PC-3 (cell line): ENCODE measurements around the gene HLA-DPA1. TPM values are rescaled to one million over a fixed set of nuclear protein-coding genes. Genes with fewer than 3 reads are reported as not detected.

Source experiments
- ATAC-seq: fragments of 200-7000 bp; cut with Tn5 transposase; 2 replicates; pipeline ENCODE4 v1.9.1; 2020; ENCODE audit warnings: mild to moderate bottlenecking, moderate library complexity
- BruUV-seq: library from RNA; stranded (reverse); fragments of 400-500 nt; replicated peaks from 2 replicates; lab custom pipeline; 2021; lab: Mats Ljungman, UMichigan
- CTCF ChIA-PET: fragments of 300-600 bp; sonication (Branson Sonifier 250); formaldehyde crosslinking; loops from one replicate; lab custom pipeline; 2022; ENCODE audit warnings: antibody characterized with exemption; lab: Charles Lee
- POLR2A ChIA-PET: fragments of 300-600 bp; sonication (Branson Sonifier 250); formaldehyde crosslinking; loops from one replicate; lab custom pipeline; 2022; ENCODE audit warnings: antibody characterized with exemption; ENCODE audit not compliant: unreplicated experiment; lab: Charles Lee
- DNase-seq: peaks from one replicate; pipeline ENCODE4 v3.0.0-alpha.2; 2015
- H2AFZ ChIP-seq: fragments of 300-600 bp; sonication (generic); 2 replicates; pipeline ENCODE4 v1.6.0; 2016; ENCODE audit warnings: antibody characterized with exemption, low read length
- H3F3A ChIP-seq: fragments of 300-600 bp; sonication (generic); one replicate; pipeline ENCODE4 v1.6.0; 2017; ENCODE audit warnings: antibody characterized with exemption, low read length, control low read depth, mild to moderate bottlenecking; ENCODE audit not compliant: unreplicated experiment
- H3K27ac ChIP-seq: fragments of 300-600 bp; sonication (generic); 2 replicates; pipeline ENCODE4 v1.5.1; 2016; ENCODE audit warnings: mild to moderate bottlenecking, low read length
- H3K27me3 ChIP-seq: fragments of 300-600 bp; sonication (generic); 2 replicates; pipeline ENCODE4 v1.6.1; 2016; ENCODE audit warnings: low read length, mixed read lengths
- H3K36me3 ChIP-seq: fragments of 300-600 bp; sonication (generic); 2 replicates; pipeline ENCODE4 v1.6.1; 2016; ENCODE audit warnings: low read depth, mixed run types, low read length, mixed read lengths
- H3K4me1 ChIP-seq: fragments of 300-600 bp; sonication (generic); 2 replicates; pipeline ENCODE4 v1.5.1; 2016; ENCODE audit warnings: low read length; ENCODE audit not compliant: insufficient read depth
- H3K4me2 ChIP-seq: fragments of 300-600 bp; sonication (generic); 2 replicates; pipeline ENCODE4 v1.6.0; 2016; ENCODE audit warnings: low read length
- H3K4me3 ChIP-seq: fragments of 300-600 bp; sonication (generic); 2 replicates; pipeline ENCODE4 v1.5.1; 2016; ENCODE audit warnings: mild to moderate bottlenecking, low read length, mixed read lengths
- H3K79me2 ChIP-seq: fragments of 300-600 bp; sonication (generic); 2 replicates; pipeline ENCODE4 v1.6.1; 2017; ENCODE audit warnings: low read length, mixed read lengths
- H3K9ac ChIP-seq: fragments of 300-600 bp; sonication (generic); 2 replicates; pipeline ENCODE4 v1.6.0; 2016; ENCODE audit warnings: mild to moderate bottlenecking, low read length
- H3K9me2 ChIP-seq: fragments of 300-600 bp; sonication (generic); replicated peaks from 2 replicates; pipeline ENCODE4 v1.6.1; 2016; ENCODE audit warnings: mixed run types, low read length, mixed read lengths
- H3K9me3 ChIP-seq: fragments of 300-600 bp; sonication (generic); 2 replicates; pipeline ENCODE4 v1.6.1; 2016; ENCODE audit warnings: low read length, mixed read lengths
- H4K20me1 ChIP-seq: fragments of 300-600 bp; sonication (generic); 2 replicates; pipeline ENCODE4 v1.6.1; 2016; ENCODE audit warnings: low read length, mixed read lengths
- EZH2 ChIP-seq: fragments of 300-600 bp; sonication (generic); IDR thresholded peaks from one replicate; pipeline ENCODE4 v1.6.1; 2017; ENCODE audit warnings: antibody characterized with exemption, mild to moderate bottlenecking, low read length; ENCODE audit not compliant: unreplicated experiment
- EZH2phosphoT487 ChIP-seq: fragments of 300-600 bp; sonication (generic); IDR thresholded peaks from 2 replicates; pipeline ENCODE4 v1.6.1; 2018; ENCODE audit warnings: mild to moderate bottlenecking, antibody characterized with exemption, low read length, borderline replicate concordance
- intact Hi-C: fragments of 100-400 bp; cut with micrococcal nuclease; formaldehyde crosslinking; loops from 2 replicates; pipeline ENCODE4 v1.9.0; 2023
- total RNA-seq: library from RNA; depleted of rRNA; stranded (reverse); fragments of >200 nt; gene quantifications from 2 replicates; pipeline ENCODE4 v1.2.3, GENCODE V29; 2014
- TF ChIP-seq, protein P1 (sequence below): fragments of 300-600 bp; sonication (generic); conservative IDR thresholded peaks from 2 replicates; pipeline ENCODE4 v1.5.1; 2017; ENCODE audit warnings: antibody characterized with exemption, low read depth, mild to moderate bottlenecking, low read length

The HLA-DPA1 gene
- total RNA-seq, 1 experiment from 2014 or later: not detected

DNA sequence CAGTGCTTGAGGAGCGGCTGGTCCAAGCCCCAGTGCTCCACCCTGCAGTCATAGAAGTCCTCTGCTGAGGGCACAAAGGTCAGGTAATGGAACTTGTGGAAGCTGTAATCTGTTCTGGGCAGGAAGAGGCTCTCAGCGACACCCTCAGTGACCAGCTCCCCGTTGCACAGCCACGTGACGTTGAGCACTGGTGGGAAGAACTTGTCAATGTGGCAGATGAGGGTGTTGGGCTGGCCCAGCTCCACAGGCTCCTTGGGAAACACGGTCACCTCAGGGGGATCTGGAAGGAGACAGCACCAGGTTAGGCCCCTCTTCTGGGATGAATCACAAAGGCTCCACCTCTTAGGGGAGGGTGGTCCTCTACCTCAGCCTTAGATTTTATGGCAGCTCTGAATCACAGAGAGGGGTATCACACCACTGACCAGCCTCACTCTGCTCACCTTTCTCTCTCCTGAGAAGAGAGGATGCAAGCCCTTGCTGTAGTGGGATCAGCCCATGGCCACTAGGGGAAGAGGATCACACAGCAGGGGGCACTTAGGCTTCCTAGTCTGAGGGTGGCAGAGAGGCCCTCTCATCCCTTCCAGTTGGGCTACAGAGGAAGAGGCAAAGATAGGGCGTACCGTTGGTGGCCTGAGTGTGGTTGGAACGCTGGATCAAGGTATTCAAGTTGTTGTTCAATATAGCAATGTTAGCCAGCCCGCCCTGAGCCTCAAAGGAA lies 4.3 kb downstream of the HLA-DPA1 start:
- Histone ChIP-seq H2AFZ (no peak overlapping the region), H3K27ac (no peak overlapping the region), H3K9me2 (no peaks in the 10 kb centered on the region), H3K4me3 (no peak overlapping the region), H4K20me1 (no peaks in the 10 kb centered on the region), H3K27me3 (peaks cover 63% of the 10 kb centered on the region), H3K4me2 (no peak overlapping the region), H3K36me3 (no peaks in the 10 kb centered on the region), H3K9me3 (no peaks in the 10 kb centered on the region), H3K4me1 (no peaks in the 10 kb centered on the region), H3F3A (no peaks in the 10 kb centered on the region), H3K9ac (no peak overlapping the region), H3K79me2 (no peaks in the 10 kb centered on the region)
- TF ChIP-seq EZH2phosphoT487 (no peak), EZH2 (no peak)
- TF ChIP-seq, protein P1, sequence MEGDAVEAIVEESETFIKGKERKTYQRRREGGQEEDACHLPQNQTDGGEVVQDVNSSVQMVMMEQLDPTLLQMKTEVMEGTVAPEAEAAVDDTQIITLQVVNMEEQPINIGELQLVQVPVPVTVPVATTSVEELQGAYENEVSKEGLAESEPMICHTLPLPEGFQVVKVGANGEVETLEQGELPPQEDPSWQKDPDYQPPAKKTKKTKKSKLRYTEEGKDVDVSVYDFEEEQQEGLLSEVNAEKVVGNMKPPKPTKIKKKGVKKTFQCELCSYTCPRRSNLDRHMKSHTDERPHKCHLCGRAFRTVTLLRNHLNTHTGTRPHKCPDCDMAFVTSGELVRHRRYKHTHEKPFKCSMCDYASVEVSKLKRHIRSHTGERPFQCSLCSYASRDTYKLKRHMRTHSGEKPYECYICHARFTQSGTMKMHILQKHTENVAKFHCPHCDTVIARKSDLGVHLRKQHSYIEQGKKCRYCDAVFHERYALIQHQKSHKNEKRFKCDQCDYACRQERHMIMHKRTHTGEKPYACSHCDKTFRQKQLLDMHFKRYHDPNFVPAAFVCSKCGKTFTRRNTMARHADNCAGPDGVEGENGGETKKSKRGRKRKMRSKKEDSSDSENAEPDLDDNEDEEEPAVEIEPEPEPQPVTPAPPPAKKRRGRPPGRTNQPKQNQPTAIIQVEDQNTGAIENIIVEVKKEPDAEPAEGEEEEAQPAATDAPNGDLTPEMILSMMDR: no peak
- ATAC-seq: no peak
- no peak for DNase-seq
- POLR2A ChIA-PET: no interaction called here
- intact Hi-C loops: no loop called here
- BruUV-seq: no TSS peak
- CTCF ChIA-PET: no interaction called here

DNA sequence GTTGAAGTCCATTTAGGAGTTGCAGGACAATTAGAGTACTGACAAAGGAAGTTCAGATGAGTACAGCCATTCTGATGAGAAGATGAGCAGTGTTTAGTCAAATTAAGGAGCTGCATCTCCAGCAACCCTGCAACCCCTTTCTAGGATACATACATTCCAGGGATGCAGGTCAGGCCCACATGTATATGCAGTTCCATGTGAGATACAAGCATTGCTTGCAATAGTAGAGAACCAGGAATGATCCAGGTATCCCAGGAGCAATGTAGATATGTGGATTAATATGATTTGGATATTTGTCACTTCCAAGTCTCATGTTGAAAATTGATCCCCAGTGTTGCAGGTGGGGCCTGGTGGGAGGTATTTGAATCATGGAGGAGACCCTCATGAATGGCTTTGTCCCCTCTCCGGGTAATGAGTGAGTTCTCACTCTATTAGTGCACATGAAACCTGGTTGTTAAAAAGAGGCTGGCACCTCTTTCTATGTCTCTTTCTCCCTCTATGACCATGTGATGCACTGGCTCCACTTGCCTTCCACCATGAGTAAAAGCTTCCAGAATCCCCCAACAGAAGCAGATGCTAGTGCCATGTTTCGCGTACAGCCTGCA lies 6.4 kb downstream of the HLA-DPA1 start:
- no peak overlapping the region for H2AFZ ChIP-seq
- H3K4me2 ChIP-seq: no peak overlapping the region
- H3K79me2 ChIP-seq: no peaks in the 10 kb centered on the region
- H3K4me3 ChIP-seq: no peak overlapping the region
- H3K9me3 ChIP-seq: no peaks in the 10 kb centered on the region
- intact Hi-C loops: no loop called here
- H3F3A ChIP-seq: no peaks in the 10 kb centered on the region
- H3K9ac ChIP-seq: no peak overlapping the region
- no peak for TF ChIP-seq EZH2phosphoT487
- H3K27me3 ChIP-seq: peaks cover 61% of the 10 kb centered on the region
- no peaks in the 10 kb centered on the region for H3K36me3 ChIP-seq
- no peaks in the 10 kb centered on the region for H4K20me1 ChIP-seq
- no peak for DNase-seq
- no peaks in the 10 kb centered on the region for H3K9me2 ChIP-seq
- no peak overlapping the region for H3K27ac ChIP-seq
- no peaks in the 10 kb centered on the region for H3K4me1 ChIP-seq
- ATAC-seq: no peak
- POLR2A ChIA-PET: no interaction called here
- BruUV-seq: no TSS peak
- CTCF ChIA-PET: no interaction called here

DNA sequence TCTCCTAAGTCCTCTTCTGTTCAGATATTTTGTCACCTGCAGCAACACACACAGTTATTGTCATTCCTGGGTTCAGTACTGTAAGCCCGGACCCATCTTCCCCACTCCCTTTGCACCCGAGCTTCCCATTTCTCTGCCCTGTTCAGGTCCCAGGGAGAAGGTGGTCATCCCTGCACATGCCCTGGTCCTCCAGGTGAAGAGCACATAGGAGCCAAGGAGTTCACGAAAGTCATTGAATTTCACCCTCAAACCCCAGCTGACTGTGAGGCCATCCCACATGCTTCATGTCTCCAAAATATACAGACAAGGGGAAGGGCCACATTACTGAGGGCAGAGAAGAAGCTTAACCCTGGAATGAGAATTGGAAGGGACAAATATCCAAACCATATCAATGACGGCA lies 8.1 kb downstream of the HLA-DPA1 start:
- no peak for DNase-seq
- Histone ChIP-seq H3K36me3 (no peaks in the 10 kb centered on the region), H3K79me2 (no peaks in the 10 kb centered on the region), H2AFZ (no peak overlapping the region), H3K9ac (no peak overlapping the region), H3K27ac (no peak overlapping the region), H3K9me3 (no peaks in the 10 kb centered on the region), H3K4me3 (no peak overlapping the region), H3K4me2 (no peak overlapping the region), H4K20me1 (no peaks in the 10 kb centered on the region), H3K9me2 (no peaks in the 10 kb centered on the region), H3K4me1 (no peaks in the 10 kb centered on the region), H3K27me3 (peaks cover 47% of the 10 kb centered on the region), H3F3A (no peaks in the 10 kb centered on the region)
- intact Hi-C loops: no loop called here
- ATAC-seq: no peak
- CTCF ChIA-PET: no interaction called here
- POLR2A ChIA-PET: no interaction called here
- no TSS peak for BruUV-seq
- TF ChIP-seq, protein P1: no peak
- TF ChIP-seq EZH2phosphoT487: no peak
- TF ChIP-seq EZH2: no peak
